Esophagus mucosa (tissue), 1 donor: Measurements from ENCODE around the gene HBP1. TPM values are rescaled to one million over a fixed set of nuclear protein-coding genes. Genes with fewer than 3 reads are reported as not detected.
"Not testable (repeated sequence)": the region's sequence is repeated elsewhere in the genome, so short reads cannot be mapped to it uniquely, and the experiment has no call there.

ENCODE experiments used
- ATAC-seq: fragments of 200-7000 bp; cut with Tn5 transposase; one replicate; pipeline ENCODE4 v1.9.1; 2020
- total RNA-seq: library from RNA; stranded (reverse); gene quantifications from one replicate; pipeline ENCODE4 v1.2.4, GENCODE V29; 2023
- donor health status: DM: yes; HTN: yes; CAD: no.

Gene HBP1
- total RNA-seq, 1 donor from 2014 or later, result 44.6 TPM

DNA sequence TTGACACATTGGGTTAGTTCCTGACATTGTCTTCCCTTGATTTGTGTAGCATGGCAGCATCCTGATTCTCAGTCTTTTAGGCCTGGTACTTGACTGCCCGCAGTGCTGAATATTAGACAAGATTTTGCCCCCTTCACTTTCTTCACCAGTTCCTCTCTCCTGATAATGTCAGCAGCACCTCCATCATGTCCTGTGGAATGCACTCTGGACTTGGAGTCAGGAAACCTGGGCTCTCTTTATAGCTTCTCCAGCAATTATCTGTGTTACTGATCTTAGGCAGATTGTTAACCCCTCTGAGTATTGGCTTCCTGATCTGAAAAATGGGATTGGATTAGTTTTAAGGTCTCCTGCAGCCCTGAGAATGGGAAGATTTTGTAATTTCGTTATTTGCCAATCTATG is 19.0 kb downstream of the HBP1 start:
- ATAC-seq, result no peak

DNA sequence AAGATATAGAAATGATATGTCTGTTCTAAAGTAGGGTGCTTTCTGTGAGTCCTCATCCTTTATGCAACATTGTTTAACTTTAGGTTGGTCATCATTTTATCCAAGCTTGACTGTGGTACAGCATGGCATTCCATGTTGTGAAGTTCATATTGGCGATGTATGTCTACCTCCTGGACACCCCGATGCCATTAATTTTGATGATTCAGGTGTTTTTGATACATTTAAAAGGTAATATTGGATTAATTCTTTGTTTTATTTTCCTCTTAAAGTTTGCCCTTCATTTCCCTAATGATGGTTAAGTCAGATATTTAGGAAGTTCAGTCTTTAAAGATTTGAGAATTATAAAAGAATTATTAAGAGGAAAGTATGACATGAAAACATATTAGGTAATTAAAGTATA is 21.3 kb downstream of the HBP1 start:
- ATAC-seq, result no peak

DNA sequence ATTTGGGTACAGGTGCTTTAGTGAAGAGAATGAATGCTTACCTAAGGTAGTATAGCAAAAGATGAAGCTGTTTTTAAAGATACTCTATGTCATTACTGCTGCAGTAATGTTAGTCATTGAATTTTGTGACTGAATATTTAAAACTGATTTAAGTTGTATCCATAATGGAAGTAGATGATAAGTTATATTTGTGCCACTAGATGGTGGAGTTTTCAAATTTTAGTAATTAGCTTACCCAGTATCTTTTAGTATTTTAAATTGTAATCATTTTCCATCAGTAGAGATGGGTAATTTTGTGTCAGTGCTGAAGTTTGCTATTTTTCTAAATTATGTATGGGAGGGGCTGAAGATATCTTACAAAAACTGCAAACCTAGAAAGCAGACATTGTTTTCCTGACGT is 25.2 kb downstream of the HBP1 start:
- no peak for ATAC-seq

DNA sequence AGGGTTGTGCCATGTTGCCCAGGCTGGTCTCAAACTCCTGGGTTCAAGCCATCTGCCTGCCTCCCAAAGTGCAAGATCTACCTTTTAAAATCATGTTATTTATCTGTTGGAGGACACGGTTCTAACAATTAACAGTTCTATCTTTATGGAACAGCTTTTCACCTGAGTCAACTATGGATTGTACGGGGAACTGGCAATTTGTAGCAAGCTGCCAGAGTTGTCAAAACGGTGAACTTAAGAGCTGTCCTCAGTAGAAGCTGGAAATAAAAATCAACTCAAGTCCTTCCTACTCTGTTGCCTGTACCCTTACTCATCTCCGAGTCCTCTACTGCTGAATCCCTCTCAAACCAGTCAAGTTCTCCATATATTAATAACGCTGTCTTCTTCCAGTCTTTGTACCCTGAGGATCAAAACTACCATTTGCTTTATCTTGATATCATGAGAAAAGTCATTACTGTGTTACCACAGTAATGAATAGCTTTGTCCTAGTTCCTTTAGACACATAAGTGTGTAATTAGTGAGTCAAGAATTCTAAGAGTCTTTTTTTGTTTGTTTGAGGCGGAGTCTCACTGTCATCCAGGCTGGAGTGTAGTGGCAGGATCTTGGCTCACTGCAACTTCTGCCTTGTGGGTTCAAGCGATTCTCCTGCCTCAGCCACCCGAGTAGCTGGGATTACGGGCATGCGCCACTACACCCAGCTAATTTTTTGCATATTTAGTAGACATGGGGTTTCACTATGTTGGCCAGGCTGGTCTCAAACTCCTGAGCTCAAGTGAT is 28.2 kb downstream of the HBP1 start:
- ATAC-seq, result peak; percentile 53

DNA sequence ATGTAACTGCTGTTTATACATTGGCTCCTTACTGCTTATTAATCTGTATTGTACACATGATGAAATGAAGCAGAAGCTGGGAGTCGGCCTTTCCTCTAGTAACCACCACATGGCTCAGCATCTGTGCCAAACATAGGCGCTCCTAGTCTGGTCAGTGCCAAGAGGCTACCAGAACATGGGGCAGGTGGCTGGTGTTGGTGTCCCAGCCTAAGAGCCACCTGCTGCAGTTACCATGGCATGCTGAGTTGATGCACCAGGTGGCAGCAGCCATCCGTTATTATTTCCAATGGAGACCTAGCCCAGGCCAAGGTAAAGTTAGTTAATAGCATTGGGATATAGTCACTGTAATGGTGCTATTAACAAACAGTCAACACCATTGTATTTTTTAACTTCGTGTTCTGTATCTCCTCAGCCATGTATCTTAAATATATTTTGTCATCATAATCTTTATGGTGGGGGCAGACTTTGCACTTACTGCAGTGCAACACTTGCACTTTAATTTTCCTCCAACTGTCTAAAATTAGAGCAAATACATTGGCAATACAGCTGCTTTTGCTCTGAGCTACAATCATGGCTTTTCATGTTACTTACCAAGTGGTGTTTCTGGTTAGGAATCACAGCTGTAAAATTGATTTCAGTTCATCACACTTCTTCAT is 33.1 kb downstream of the HBP1 start:
- ATAC-seq, result peak; percentile 74

DNA sequence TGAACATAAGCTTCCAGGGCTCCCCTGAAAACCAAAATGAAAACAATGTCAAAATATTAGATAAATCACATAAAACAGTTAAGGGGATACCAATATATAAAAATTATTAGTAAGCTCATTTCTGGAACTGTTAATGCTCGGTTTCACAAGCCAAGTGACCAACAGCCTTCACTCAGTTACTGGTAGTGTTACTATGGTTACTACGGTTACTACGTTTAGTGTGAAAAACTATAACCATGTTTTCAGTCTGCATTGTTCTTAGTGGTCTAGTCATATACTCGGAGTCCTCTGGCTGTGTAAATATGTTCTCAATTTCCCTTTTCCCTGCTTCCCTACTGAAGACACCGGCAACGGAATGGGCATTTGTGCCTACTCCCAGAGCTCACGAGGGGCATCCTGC is 34.8 kb downstream of the HBP1 start:
- no peak for ATAC-seq

DNA sequence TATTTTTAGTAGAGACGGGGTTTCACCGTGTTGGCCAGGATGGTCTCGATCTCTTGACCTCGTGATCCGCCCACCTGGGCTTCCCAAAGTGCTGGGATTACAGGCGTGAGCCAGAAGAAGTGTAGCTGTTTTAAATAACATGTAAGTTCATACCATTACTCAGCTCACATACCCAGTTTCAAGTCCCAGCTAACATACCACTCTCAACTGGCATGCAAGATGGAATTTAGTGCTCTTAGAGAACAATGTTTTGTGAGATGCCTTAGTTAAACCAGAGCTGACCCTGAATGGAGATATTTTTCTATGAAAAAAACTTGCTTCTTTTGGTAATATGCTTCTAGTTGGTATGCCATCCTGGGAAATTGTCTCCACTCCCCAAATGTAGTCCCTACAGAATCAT is 37.3 kb downstream of the HBP1 start:
- ATAC-seq, result no peak

DNA sequence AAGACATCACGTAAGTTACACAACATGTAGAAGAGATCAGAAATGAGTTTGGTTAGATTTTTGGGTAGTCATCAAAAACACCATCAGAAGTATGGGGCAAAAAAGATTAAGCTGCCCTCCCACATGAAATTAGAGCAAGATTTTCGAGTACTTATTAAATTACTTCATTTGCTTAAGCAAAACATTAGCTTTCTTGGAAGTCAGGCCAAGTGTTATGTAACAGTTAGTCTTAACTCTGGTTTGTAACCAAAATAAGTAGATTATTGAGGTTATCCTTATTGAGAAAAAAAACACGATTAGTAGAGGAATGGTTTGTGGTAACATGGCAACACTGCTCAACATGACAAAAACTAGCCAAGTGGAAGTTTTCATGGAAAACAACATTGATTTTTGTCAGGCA is 37.9 kb downstream of the HBP1 start:
- ATAC-seq, result no peak

DNA sequence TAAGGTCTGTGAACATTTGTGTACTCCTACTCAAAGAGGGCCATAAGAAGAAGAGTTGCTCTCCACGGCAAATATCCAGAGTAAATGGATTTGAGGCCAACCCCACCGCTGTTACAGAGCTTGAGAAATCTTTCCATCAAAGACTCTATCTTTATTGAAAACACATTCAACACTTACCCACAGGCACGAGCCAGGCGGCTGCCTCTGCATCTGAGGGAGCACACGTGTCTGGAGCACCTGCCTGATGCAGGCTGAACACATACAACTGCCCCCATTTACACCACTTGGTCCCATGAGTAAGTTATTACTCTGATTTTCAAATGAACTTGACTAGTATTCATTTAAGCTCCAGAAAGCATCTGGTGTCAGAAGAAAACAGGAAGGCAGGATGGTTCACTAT is 38.7 kb downstream of the HBP1 start:
- ATAC-seq, result no peak

DNA sequence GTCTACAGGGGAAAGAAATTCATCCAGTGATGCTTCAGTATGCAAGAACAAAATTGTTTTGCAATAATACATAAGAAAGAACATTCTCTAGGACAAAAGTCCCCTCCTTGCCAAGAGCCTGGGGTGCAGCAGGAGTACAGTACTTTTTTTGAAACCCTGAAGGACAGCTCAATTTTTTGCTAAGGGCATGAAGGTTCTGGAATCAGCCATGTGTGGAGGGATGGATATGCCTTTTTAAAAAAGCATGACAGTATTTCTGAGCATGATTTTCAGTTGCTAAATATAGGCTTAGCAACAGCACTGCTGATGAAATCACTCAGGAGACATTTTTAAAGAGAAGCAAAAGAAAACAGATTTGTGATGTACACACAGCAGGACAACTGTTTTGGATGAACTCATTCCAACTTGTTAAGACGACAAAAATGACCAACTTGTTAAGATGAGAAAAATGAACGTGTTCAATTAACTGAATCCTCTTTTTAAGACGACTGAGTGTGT is 39.3 kb downstream of the HBP1 start:
- no peak for ATAC-seq

DNA sequence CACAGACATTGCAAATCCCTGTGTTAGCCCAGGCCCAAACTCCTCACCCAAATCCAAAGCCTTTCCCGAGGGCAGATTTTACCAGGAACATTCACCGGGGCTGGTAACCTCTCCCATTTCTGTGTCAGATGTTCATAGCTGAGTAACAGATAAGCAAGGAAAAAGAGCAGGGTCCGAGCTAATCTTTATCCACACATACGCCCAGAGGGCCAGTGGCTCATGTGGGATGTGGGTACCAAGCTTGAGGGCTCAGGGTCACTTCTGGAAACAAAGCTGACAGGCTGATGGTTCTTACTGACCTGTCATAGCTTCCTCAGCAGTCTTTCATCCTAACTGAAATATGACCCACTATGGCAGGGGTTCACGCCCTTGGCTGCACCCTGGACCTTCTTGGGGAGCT is 39.8 kb downstream of the HBP1 start:
- no peak for ATAC-seq

DNA sequence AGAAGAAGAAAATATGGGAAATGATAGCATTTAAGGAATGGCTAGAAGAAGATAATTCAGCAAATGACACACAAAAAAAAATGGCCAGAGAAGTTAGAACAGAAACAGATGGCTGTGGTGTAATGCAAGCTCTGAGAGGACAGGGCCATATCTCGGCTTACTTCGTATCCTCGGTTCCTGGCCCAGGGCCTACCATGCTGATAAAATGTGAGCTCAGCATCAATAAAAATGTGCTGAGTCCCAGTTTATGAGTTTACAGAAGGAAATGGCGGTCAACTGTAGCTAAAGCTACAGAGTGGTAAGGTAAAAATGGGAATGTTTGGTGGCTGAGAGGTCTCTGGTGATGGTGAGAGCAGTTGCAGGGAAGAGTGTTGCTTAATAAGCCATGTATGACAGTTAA is 40.8 kb downstream of the HBP1 start:
- ATAC-seq, result no peak

DNA sequence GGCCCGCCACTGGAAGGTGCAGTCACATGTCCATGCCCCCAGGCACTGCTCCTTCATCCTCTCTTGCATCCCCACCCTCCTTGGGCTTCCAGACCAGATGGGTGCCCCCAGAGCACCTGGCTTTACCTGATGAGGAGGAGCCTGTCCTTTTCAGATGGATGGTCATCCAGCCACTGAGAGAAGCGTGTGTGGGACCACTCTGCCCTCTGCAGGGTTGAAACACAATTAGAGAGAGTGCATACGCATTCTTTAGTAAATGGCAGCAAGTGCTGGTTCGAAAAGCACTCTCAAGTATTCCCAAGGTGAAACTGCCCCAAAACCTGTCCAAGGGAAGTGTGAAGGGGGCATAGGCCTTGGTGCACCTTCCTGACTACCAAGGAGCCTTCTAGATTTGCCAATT is 41.6 kb downstream of the HBP1 start:
- no peak for ATAC-seq

DNA sequence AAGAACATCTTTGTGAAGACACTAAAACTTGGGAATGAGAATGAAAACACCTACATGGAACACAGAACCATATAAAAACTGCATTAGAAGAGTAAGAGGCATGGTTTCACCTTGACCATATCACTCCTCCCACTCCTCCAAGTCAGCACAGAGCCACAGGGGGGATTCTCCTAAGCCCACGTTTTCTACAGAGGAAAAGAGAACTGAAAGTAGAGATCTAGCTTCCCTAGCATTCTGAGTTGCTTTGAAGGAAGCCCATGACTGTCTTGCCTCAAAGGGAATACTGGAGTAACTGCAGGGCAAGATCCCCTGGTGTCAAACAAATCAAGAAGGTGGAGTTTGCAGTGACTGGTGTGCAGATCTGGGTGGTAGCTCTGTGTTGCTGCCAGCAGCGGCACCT is 43.9 kb downstream of the HBP1 start:
- no peak for ATAC-seq

DNA sequence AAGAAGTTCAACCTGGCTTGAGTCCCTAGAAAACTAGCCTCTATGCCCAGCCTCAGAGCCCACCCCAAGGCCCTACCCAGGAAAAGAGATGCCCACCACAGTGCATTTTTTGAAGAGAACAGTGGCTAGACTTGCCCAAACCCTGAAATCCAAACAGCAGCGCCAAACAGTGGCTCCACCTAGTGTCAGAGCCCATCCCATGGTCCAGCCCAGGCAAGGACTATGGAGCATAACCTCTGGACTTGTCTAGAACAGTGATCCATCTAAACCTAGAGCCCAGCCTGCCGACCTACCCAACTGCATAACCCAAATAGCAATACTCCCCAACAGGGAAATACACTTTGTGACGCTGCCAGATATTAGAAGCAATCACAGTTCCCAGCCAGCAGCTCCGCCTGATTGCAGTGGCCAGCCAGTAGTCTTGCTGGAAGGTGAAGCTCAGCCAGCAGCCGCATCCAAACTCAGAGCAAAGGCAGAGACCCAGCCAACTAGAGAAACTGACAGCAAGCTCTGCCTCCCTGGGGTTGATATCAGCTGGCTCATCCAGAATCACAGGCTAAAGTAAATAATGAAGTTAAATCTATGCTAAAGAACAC is 44.5 kb downstream of the HBP1 start:
- ATAC-seq, result no peak

DNA sequence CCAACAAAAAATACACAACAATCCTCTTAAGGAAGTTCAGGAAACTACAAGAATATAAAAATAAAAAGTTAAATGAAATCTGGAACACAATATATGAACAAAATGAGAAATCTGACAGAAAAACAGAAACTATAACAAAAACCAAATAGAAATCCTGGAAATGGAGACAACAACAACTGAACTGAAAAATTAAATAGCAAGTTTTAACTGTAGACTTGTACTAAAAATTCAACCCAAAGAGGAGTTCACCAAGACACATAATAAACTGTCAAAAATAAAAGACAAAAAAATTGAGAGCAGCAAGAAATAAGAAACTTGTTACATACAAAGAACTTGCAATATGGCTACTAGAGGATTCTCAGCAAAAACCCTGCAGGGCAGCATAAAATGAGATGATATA is 45.1 kb downstream of the HBP1 start:
- ATAC-seq, result no peak

DNA sequence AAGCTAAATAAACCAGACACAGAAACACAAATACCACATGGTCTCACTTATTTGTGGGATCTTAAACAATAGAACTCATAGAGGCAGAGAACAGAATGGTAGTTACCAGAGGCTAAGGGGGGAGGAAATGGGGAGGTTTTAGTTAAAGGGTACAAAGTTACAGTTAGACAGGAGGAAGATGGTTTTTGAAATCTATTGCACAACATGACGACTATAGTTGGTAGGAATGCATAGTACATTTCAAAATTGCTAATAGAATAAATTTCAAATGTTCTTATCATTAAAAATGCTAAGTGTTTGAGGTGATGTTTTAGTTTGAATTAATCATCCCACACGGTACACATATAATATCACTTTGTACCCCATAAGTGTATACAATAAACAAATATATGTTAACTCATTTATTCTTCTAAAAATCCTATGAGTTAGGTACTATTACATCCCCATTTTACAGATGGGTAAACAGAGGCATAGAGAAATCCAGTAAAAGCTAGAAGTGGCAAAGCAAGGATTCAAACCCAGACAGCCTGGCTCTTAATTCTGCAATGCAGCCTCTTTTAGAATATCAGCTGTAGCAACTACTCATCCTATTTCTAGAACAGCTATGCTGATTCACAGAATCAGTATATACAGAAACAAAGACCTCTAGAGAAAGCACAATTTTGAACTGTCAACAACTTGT is 50.9 kb downstream of the HBP1 start:
- ATAC-seq, result no peak

DNA sequence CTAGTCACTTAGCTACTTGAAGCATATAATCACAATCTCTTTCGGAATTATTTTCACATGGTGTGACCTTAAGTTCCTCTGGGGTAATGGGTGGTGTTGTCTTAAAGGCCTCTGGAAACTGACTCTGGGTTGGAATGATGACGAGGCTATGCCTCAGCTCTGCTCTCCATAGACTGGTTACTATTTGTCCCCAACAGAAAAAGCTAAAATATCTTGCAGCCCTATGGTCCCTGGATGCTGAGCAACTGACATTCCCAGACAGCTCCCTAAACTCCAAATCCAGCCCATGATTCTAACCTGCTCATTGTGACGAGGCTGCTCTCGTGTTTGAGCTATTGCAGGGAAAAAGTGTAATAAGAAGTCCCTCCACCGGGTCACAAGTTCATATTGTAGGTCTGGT is 51.6 kb downstream of the HBP1 start:
- ATAC-seq, result no peak

DNA sequence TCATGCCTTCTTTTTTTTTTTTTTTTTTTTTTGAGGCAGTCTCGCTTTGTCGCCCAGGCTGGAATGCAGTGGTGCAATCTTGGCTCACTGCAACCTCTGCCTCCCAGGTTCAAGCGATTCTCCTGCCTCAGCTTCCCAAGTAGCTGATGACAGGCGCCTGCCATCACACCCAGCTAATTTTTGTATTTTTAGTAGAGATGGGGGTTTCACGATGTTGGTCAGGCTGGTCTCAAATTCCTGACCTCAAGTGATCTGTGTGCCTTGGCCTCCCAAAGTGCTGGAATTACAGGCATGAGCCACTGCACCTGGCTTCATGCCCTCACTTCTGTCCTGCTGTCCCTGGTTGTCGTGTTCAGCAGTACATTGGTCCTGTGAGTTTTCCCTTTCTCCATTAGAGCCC is 52.0 kb downstream of the HBP1 start:
- not testable (repeated sequence) for ATAC-seq

DNA sequence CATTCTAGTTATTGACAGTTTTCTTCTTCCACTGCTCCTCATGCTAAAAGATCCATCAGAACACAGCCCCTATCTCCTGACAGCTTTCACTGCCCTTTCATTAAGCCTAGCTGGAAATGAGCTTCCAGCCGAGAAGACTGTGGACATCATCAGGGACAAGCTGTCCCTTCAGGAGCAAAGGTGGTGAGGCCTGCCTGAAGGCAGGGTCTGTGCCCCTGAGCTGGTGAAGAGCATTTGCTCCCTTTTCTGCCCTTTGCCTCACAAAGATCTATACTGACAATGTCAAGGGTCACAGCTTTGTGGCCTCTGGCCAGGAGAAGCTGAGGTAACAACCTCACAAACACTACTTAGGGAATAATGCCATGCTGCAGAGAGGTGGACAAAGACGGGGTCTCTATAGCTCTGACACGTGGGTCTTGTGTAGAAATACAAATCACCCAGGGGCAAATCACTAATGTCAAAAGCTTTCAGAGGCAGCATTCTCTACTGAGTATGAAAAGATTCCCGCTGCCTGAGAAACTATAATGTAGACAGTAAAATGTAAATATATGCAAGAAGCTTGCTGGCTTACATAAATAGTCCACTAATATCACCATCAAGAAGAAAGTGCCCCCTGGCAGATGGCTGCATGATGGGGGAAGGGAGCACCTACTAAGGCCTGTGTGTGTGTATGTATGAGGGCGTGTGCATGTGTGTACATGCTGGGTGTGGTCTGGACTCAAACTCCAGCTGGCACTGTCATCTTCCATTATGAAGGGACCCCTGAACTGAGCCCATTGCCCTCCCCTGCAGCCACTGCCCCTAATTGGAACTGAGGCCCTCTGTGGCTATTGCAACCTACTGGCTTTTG is 55.8 kb downstream of the HBP1 start:
- ATAC-seq, result no peak

DNA sequence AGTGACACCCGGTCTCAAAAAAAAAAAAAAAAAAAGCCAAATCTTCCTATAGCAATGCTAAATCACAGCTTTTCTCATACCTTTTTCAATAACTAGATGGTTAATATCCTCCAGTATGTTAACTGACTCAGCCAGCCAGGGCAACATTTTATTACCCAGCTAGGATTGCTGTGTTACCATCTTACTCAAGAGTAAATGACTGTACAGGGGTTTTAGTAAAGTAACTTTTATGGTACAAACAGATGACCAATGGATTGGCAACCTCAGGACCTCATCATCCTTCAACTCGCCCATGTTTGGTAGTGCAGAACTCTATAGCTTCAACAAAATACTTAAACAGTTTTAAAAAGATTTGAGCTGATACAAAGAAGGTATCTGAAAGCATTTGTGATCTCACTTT is 59.5 kb downstream of the HBP1 start:
- no peak for ATAC-seq

DNA sequence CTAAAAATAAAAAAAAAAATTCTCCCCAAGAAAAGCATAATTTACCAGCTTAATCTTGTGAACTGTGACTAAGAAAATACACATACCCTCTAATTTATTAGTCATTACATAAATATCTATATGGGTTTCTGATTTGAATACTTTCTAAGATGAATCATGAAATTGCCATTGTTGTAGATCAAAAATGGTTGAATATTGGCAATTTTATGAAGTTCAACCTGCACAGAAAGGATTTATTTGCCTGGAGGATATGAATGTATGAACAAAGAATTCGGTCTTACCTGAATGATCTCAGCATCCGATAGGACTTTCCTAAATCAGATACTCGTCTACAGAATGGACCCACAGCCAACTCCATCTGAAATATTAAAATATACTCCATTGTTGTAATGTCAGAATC is 61.5 kb downstream of the HBP1 start:
- ATAC-seq, result no peak
